Esophagus muscularis mucosa (tissue), 4 donors: ENCODE results near the gene NSMCE1. TPM values are rescaled to one million over a fixed set of nuclear protein-coding genes. Genes with fewer than 3 reads are reported as not detected.

Experiments
- DNase-seq: peaks from one replicate; pipeline ENCODE4 v3.0.0-alpha.2; 2017; ENCODE audit errors: extremely low spot score
- H3K27ac ChIP-seq, 4 donors: fragments of 200-600 bp; sonication (generic); replicated peaks in 1 of 4; 1 replicate in 3 of 4; 2 replicates in 1 of 4; pipeline ENCODE4 v1.5.1; 2016 to 2019; ENCODE audit warnings: mild to moderate bottlenecking in 1 of 4
- H3K27me3 ChIP-seq, 4 donors: fragments of 200-600 bp; sonication (generic); one replicate each; pipeline versions ENCODE4 v1.5.1 to v1.6.0; 2016 to 2019
- H3K36me3 ChIP-seq, 4 donors: fragments of 200-600 bp; sonication (generic); one replicate each; pipeline ENCODE4 v1.5.1; 2016 to 2019
- H3K4me1 ChIP-seq, 4 donors: fragments of 200-600 bp; sonication (generic); one replicate each; pipeline ENCODE4 v1.5.1; 2016 to 2019
- H3K4me3 ChIP-seq, 4 donors: fragments of 200-600 bp; sonication (generic); 1 replicate in 2 of 4; 2 replicates in 2 of 4; pipeline ENCODE4 v1.5.1; 2016 to 2019; ENCODE audit warnings: mild to moderate bottlenecking in 4 of 4, moderate library complexity in 1 of 4
- H3K9me3 ChIP-seq, 4 donors: fragments of 200-600 bp; sonication (generic); 1 replicate in 3 of 4; 2 replicates in 1 of 4; pipeline ENCODE4 v1.5.1; 2016 to 2019
- EP300 ChIP-seq: sonication (generic); formaldehyde crosslinking; IDR thresholded peaks from one replicate; pipeline ENCODE4 v1.6.1; 2017; ENCODE audit warnings: antibody characterized with exemption
- POLR2A ChIP-seq: fragments of 450-650 bp; IDR thresholded peaks from one replicate; pipeline ENCODE4 v1.6.1; 2017; ENCODE audit warnings: antibody characterized with exemption, moderate library complexity, mild to moderate bottlenecking, low read depth
- POLR2AphosphoS5 ChIP-seq, 2 donors: sonication (generic); formaldehyde crosslinking; IDR thresholded peaks; one replicate each; pipeline ENCODE4 v1.6.1; 2017; ENCODE audit warnings: antibody characterized with exemption in 2 of 2
- WGBS: methylation state at CpG from one replicate; pipeline ENCODE4 v1.1.5; 2018; 5-methylcytosine and 5-hydroxymethylcytosine counted together
- intact Hi-C: fragments of 100-400 bp; cut with DNase I; formaldehyde crosslinking; loops from one replicate; pipeline ENCODE4 v1.15.1; 2023
- total RNA-seq, 4 donors: library from RNA; depleted of rRNA; stranded (reverse); fragments of >200 nt; gene quantifications; one replicate each; pipeline versions ENCODE4 v1.1.0 to v1.2.1, GENCODE V29; 2016
- TF ChIP-seq, protein P1 (sequence below), 3 experiments: fragments of 200-600 bp in 2 of 3; fragments of 450-650 bp in 1 of 3; sonication (generic) in 2 of 3; IDR thresholded peaks; one replicate each; pipeline ENCODE4 v1.5.1; 2017 to 2019; ENCODE audit warnings: antibody characterized with exemption in 3 of 3, mild to moderate bottlenecking in 2 of 3, moderate library complexity in 1 of 3

The NSMCE1 gene
- total RNA-seq, 4 donors from 2014 or later, result 49.7 to 68.8 (median 64.0) TPM

DNA sequence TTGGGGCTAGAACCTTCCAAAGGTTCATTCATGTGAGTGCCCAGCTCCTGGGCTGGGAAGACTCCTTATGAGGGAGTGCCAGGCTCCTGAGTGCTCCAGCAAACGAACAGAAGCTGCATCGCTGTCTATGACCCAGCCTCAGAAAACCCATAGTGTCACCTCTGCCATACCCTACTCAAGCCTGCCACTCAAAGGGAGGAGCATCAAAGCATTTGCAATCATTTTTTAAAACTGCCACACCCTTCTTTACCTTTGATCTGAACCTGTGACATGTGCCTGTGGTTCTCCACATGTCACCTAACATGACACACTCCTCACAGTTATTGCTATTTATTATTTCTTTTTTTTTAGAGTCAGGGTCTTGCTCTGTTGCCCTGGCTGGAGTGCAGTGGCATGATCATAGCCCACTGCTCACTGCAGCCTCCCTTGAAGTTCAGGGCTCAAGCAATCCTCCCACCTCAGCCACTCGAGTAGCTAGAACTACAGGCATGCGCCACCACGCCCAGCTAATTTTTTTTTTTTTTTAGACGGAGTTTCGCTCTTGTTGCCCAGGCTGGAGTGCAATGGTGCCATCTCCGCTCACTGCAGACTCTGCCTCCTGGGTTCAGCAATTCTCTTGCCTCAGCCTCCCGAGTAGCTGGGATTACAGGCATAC lies 72.5 kb downstream of the NSMCE1 start:
- H3K36me3 ChIP-seq, result no peaks in the 10 kb centered on the region
- TF ChIP-seq POLR2AphosphoS5 (IDR thresholded peaks at IDR 0.05), result no peak
- TF ChIP-seq, protein P1, sequence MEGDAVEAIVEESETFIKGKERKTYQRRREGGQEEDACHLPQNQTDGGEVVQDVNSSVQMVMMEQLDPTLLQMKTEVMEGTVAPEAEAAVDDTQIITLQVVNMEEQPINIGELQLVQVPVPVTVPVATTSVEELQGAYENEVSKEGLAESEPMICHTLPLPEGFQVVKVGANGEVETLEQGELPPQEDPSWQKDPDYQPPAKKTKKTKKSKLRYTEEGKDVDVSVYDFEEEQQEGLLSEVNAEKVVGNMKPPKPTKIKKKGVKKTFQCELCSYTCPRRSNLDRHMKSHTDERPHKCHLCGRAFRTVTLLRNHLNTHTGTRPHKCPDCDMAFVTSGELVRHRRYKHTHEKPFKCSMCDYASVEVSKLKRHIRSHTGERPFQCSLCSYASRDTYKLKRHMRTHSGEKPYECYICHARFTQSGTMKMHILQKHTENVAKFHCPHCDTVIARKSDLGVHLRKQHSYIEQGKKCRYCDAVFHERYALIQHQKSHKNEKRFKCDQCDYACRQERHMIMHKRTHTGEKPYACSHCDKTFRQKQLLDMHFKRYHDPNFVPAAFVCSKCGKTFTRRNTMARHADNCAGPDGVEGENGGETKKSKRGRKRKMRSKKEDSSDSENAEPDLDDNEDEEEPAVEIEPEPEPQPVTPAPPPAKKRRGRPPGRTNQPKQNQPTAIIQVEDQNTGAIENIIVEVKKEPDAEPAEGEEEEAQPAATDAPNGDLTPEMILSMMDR (IDR thresholded peaks at IDR 0.05), result no peak
- no peak for TF ChIP-seq EP300
- no peak for TF ChIP-seq POLR2A
- no peak overlapping the region for H3K27ac ChIP-seq
- 87% methylated on average over 9 of the region's 9 CpGs for WGBS
- no peak for DNase-seq
- H3K4me1 ChIP-seq, result no peaks in the 10 kb centered on the region
- H3K4me3 ChIP-seq, result no peak overlapping the region
- no peaks in the 10 kb centered on the region for H3K9me3 ChIP-seq
- peaks cover 0 to 27% (median 0%) of the 10 kb centered on the region in 4 donors for H3K27me3 ChIP-seq
- intact Hi-C loops, result no loop called here

DNA sequence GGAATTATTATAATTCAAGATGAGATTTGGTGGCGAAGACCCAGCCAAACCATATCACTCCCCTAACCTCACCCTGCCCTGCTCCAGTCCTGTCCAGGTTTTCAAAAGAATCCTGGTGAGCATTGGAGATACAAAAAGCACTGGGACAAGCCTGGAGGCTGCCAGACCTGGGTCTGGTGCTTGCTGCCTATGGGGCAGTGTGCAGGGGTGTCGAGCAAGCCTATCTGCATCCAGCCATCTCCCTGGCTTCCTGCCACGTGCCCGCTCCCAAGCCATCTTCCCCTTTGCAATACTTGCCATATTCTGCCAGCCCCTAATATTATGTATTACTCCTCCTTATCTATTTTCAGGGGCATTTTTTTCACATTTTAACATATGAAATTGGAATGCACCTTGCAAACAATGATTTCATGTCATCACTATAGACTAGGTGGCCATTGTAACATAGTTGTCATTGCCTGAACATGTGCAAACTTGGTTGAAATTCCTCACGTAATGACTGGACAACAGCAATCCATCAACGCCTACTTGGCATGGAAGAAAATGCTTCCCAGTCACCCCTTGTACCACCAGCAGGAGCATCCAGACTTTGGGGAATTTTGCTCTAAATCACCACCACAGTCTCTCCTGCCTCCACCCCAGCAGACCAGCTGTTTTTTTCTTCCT lies 73.4 kb downstream of the NSMCE1 start:
- Histone ChIP-seq H3K4me1 (no peaks in the 10 kb centered on the region), H3K27me3 (peaks cover 0 to 34% (median 0%) of the 10 kb centered on the region in 4 donors), H3K36me3 (no peaks in the 10 kb centered on the region), H3K4me3 (no peak overlapping the region), H3K27ac (no peak overlapping the region), H3K9me3 (no peaks in the 10 kb centered on the region)
- DNase-seq, result no peak
- WGBS, result 73% methylated on average over 6 of the region's 6 CpGs
- intact Hi-C loops, result no loop called here
- no peak for TF ChIP-seq POLR2A
- no peak for TF ChIP-seq POLR2AphosphoS5 (IDR thresholded peaks at IDR 0.05)

DNA sequence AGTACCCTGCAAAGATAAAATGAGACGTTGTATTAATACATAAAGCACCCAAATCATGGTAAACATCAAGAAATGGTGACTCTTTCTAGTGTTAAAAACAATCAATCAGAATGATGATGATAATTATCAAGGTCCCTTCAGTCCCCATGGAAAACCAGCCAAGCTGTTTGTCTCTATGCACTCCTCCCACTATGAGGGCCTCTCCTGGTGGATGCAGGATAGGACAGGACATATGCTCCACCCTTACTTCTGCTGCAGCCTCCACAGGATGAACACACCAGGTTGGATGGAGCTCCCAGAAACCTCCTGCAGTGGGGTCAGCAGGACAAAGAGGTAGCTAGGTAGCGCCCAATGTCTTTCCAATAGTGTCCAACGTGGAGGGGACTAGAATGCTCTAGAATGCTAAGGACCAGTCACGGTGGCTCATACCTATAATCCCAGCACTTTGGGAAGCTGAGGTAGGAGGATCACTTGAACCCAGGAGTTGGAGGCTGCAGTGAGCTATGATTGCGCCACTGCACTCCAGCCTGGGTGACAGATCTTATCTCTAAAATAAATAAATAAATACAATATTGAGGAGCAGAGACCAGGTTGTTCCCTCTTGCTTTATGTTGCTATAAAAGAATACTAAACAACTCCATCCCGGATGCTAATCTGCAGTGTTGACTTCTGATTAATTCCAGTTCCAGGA lies 75.1 kb downstream of the NSMCE1 start:
- WGBS, result 82% methylated on average over 6 of the region's 6 CpGs
- no peak for DNase-seq
- no peaks in the 10 kb centered on the region for H3K9me3 ChIP-seq
- H3K4me3 ChIP-seq, result no peak overlapping the region
- H3K36me3 ChIP-seq, result no peaks in the 10 kb centered on the region
- H3K4me1 ChIP-seq, result no peaks in the 10 kb centered on the region
- H3K27me3 ChIP-seq, result peaks cover 0 to 50% (median 2%) of the 10 kb centered on the region in 4 donors
- TF ChIP-seq, protein P1 (IDR thresholded peaks at IDR 0.05), result no peak
- H3K27ac ChIP-seq, result no peak overlapping the region
- intact Hi-C loops, result no loop called here

DNA sequence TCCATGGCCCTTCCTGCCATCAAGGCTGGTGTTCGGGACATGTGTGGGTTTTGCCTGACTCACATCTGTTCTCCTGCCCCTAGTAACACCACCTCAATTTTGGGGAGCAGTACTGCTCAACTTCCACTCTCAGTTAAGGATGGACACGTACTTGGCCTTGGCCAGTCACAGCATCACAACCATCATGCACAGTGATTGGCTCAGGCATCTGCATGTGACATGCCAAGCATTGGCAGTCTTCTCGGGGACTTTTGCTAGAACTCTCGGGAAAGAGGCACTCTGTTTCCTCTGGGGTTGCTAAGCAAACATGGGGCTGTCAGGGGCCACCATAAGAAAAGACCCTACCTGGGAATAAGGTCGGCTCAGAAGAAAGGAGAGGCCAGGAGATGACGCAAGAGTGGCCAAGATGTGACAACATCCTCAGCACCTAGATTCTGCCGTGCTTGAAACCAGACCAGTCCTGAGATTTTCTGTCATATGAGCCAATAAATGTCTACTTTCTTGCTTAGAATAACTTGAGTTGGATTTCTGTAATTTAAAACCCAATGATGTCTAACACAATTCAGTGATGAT lies 77.1 kb downstream of the NSMCE1 start:
- Histone ChIP-seq H3K4me3 (no peak overlapping the region), H3K36me3 (no peaks in the 10 kb centered on the region), H3K9me3 (no peaks in the 10 kb centered on the region), H3K27me3 (peaks cover 0 to 35% (median 2%) of the 10 kb centered on the region in 4 donors), H3K4me1 (no peaks in the 10 kb centered on the region), H3K27ac (no peak overlapping the region)
- DNase-seq, result no peak
- TF ChIP-seq POLR2AphosphoS5 (IDR thresholded peaks at IDR 0.05), result no peak
- TF ChIP-seq EP300, result no peak
- TF ChIP-seq, protein P1 (IDR thresholded peaks at IDR 0.05), result no peak
- TF ChIP-seq POLR2A, result no peak
- intact Hi-C loops, result no loop called here
- 66% methylated on average over 7 of the region's 7 CpGs for WGBS

DNA sequence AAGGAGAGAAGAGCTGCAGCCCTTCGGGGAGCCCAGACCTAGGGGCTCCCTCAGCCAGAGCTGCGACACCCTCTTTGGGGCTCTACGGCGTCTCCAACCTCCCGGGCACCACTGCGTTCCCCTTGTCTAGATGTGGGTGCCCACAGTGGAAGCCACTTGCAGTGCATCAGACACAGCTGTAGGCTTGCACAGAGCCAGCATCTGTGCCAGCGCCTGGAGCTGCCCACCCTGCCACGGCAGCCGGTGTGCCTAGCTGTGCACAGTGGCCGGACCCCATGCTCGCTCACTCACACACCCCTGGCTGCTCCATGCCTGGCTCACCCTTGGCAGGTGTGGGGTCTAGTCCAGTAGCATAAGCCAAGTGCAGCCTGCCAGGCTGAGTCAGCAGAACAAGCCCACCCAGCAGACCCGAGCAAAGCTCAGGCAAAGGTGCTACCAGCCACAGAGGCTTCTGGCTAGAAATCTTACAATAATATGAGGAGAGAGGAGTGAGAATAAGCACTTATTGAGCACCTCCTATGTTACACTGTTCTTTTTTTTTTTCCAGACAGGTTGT lies 78.2 kb downstream of the NSMCE1 start:
- H3K4me3 ChIP-seq, result no peak overlapping the region
- no peaks in the 10 kb centered on the region for H3K4me1 ChIP-seq
- no peak for DNase-seq
- 79% methylated on average over 6 of the region's 12 CpGs for WGBS
- peaks cover 0 to 25% (median 2%) of the 10 kb centered on the region in 4 donors for H3K27me3 ChIP-seq
- no peaks in the 10 kb centered on the region for H3K36me3 ChIP-seq
- TF ChIP-seq POLR2A (no peak), POLR2AphosphoS5 (IDR thresholded peaks at IDR 0.05) (no peak), EP300 (no peak)
- TF ChIP-seq, protein P1 (IDR thresholded peaks at IDR 0.05), result no peak
- no peaks in the 10 kb centered on the region for H3K9me3 ChIP-seq
- intact Hi-C loops, result no loop called here
- H3K27ac ChIP-seq, result no peak overlapping the region
